Liver (tissue), 3 donors: Measurements from ENCODE around the gene RSPO4.

ENCODE experiments used
- EGR1 ChIP-seq, 2 donors: IDR thresholded peaks; 2 replicates each; pipeline ENCODE4 v1.6.1; 2016 to 2018; ENCODE audit warnings: antibody characterized with exemption in 2 of 2, low read depth in 2 of 2
- FOXA2 ChIP-seq: IDR thresholded peaks from 2 replicates; pipeline ENCODE4 v1.6.1; 2016; ENCODE audit warnings: antibody characterized with exemption
- GABPA ChIP-seq, 2 donors: IDR thresholded peaks in 1 of 2; conservative IDR thresholded peaks in 1 of 2; 2 replicates each; pipeline ENCODE4 v1.6.1; 2016; ENCODE audit warnings: antibody characterized with exemption in 2 of 2, mild to moderate bottlenecking in 1 of 2, moderate library complexity in 1 of 2
- HNF4G ChIP-seq: IDR thresholded peaks from 2 replicates; pipeline ENCODE4 v1.6.1; 2016; ENCODE audit warnings: antibody characterized with exemption
- JUND ChIP-seq, 2 donors: IDR thresholded peaks; 2 replicates each; pipeline ENCODE4 v1.6.1; 2016; ENCODE audit warnings: antibody characterized with exemption in 2 of 2
- MAX ChIP-seq: IDR thresholded peaks from 2 replicates; pipeline ENCODE4 v1.6.1; 2016; ENCODE audit warnings: antibody characterized with exemption
- RAD21 ChIP-seq, 2 donors: IDR thresholded peaks; 2 replicates each; pipeline ENCODE4 v1.6.1; 2016; ENCODE audit warnings: antibody characterized with exemption in 2 of 2, mild to moderate bottlenecking in 2 of 2
- RXRA ChIP-seq, 2 donors: IDR thresholded peaks; 2 replicates each; pipeline ENCODE4 v1.6.1; 2017 to 2018; ENCODE audit warnings: antibody characterized with exemption in 2 of 2, mild to moderate bottlenecking in 1 of 2
- SP1 ChIP-seq: IDR thresholded peaks from 2 replicates; pipeline ENCODE4 v1.6.1; 2018; ENCODE audit warnings: antibody characterized with exemption, mild to moderate bottlenecking
- TAF1 ChIP-seq: conservative IDR thresholded peaks from 2 replicates; pipeline ENCODE4 v1.6.1; 2016; ENCODE audit warnings: antibody characterized with exemption, mild to moderate bottlenecking
- YY1 ChIP-seq: IDR thresholded peaks from 2 replicates; pipeline ENCODE4 v1.6.1; 2016; ENCODE audit warnings: antibody characterized with exemption, mild to moderate bottlenecking
- TF ChIP-seq, protein P1 (sequence below): fragments of 150-350 bp; IDR thresholded peaks from 2 replicates; pipeline ENCODE4 v1.5.1; 2017; ENCODE audit warnings: improper control_type of control experiment, low read depth, low read length; ENCODE audit not compliant: missing input control
- TF ChIP-seq, protein P2 (sequence below): IDR thresholded peaks from 2 replicates; pipeline ENCODE4 v1.6.1; 2016; ENCODE audit warnings: antibody characterized with exemption, mild to moderate bottlenecking
- TF ChIP-seq, protein P3 (sequence below): IDR thresholded peaks from 2 replicates; pipeline ENCODE4 v1.6.1; 2016; ENCODE audit warnings: antibody characterized with exemption
- donor health status: healthy.
- donor health status: healthy.

- TF ChIP-seq, protein P1, sequence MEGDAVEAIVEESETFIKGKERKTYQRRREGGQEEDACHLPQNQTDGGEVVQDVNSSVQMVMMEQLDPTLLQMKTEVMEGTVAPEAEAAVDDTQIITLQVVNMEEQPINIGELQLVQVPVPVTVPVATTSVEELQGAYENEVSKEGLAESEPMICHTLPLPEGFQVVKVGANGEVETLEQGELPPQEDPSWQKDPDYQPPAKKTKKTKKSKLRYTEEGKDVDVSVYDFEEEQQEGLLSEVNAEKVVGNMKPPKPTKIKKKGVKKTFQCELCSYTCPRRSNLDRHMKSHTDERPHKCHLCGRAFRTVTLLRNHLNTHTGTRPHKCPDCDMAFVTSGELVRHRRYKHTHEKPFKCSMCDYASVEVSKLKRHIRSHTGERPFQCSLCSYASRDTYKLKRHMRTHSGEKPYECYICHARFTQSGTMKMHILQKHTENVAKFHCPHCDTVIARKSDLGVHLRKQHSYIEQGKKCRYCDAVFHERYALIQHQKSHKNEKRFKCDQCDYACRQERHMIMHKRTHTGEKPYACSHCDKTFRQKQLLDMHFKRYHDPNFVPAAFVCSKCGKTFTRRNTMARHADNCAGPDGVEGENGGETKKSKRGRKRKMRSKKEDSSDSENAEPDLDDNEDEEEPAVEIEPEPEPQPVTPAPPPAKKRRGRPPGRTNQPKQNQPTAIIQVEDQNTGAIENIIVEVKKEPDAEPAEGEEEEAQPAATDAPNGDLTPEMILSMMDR: no peak
- TF ChIP-seq GABPA (IDR thresholded peaks at IDR 0.05 in 1 of 2, conservative IDR thresholded peaks at IDR 0.05 in 1 of 2) (no peak), HNF4G (no peak), RAD21 (IDR thresholded peaks at IDR 0.05) (no peak), MAX (no peak), FOXA2 (no peak), TAF1 (no peak), JUND (IDR thresholded peaks at IDR 0.05) (no peak), YY1 (no peak), EGR1 (IDR thresholded peaks at IDR 0.05; ENCODE audit: low read depth in 2 of 2) (no peak), SP1 (no peak), RXRA (IDR thresholded peaks at IDR 0.05) (no peak)
- TF ChIP-seq, protein P2, sequence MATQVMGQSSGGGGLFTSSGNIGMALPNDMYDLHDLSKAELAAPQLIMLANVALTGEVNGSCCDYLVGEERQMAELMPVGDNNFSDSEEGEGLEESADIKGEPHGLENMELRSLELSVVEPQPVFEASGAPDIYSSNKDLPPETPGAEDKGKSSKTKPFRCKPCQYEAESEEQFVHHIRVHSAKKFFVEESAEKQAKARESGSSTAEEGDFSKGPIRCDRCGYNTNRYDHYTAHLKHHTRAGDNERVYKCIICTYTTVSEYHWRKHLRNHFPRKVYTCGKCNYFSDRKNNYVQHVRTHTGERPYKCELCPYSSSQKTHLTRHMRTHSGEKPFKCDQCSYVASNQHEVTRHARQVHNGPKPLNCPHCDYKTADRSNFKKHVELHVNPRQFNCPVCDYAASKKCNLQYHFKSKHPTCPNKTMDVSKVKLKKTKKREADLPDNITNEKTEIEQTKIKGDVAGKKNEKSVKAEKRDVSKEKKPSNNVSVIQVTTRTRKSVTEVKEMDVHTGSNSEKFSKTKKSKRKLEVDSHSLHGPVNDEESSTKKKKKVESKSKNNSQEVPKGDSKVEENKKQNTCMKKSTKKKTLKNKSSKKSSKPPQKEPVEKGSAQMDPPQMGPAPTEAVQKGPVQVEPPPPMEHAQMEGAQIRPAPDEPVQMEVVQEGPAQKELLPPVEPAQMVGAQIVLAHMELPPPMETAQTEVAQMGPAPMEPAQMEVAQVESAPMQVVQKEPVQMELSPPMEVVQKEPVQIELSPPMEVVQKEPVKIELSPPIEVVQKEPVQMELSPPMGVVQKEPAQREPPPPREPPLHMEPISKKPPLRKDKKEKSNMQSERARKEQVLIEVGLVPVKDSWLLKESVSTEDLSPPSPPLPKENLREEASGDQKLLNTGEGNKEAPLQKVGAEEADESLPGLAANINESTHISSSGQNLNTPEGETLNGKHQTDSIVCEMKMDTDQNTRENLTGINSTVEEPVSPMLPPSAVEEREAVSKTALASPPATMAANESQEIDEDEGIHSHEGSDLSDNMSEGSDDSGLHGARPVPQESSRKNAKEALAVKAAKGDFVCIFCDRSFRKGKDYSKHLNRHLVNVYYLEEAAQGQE: no peak
- TF ChIP-seq, protein P3, sequence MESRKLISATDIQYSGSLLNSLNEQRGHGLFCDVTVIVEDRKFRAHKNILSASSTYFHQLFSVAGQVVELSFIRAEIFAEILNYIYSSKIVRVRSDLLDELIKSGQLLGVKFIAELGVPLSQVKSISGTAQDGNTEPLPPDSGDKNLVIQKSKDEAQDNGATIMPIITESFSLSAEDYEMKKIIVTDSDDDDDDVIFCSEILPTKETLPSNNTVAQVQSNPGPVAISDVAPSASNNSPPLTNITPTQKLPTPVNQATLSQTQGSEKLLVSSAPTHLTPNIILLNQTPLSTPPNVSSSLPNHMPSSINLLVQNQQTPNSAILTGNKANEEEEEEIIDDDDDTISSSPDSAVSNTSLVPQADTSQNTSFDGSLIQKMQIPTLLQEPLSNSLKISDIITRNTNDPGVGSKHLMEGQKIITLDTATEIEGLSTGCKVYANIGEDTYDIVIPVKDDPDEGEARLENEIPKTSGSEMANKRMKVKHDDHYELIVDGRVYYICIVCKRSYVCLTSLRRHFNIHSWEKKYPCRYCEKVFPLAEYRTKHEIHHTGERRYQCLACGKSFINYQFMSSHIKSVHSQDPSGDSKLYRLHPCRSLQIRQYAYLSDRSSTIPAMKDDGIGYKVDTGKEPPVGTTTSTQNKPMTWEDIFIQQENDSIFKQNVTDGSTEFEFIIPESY: no peak
Measured at GRCh38 chr20:924639-925038, 77.5 kb downstream of the RSPO4 start.
